ENCODE results near the gene DNAH7.
"Not testable (repeated sequence)": the region's sequence is repeated elsewhere in the genome, so short reads cannot be mapped to it uniquely, and the experiment has no call there.

Gene DNAH7

DNA sequence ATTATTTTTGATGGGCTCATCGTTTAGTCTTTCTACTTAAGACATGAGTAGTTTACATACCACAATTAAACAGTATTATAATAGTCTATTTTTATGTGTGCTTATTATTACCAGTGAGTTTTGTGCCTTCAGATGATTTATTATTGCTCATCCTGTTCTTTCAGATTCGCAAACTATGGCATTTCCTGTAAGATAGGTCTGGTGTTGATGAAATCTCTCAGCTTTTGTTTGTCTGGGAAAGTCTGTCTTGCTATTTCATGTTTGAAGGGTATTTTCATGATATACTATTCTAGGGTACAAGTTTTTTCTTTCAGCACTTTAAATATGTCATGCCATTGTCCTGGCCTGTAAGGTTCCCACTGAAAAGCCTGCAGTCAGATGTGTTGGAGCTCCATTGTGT is 101.3 kb downstream of the DNAH7 start:
- Histone ChIP-seq H3K9ac (ENCODE audit: low read length) (no peak overlapping the region), H3K27me3 (ENCODE audit: control insufficient read depth, insufficient read depth, low read length) (no peaks in the 10 kb centered on the region), H3K9me3 (ENCODE audit: control insufficient read depth, insufficient read depth, low read depth, low read length) (no peaks in the 10 kb centered on the region), H3K4me3 (ENCODE audit: low read depth, low read length) (no peak overlapping the region), H3K27ac (ENCODE audit: low read depth, low read length) (no peak overlapping the region), H3K36me3 (ENCODE audit: control insufficient read depth, insufficient read depth, low read length) (no peaks in the 10 kb centered on the region), H3K4me1 (ENCODE audit: control insufficient read depth, insufficient read depth, low read length) (no peaks in the 10 kb centered on the region)

DNA sequence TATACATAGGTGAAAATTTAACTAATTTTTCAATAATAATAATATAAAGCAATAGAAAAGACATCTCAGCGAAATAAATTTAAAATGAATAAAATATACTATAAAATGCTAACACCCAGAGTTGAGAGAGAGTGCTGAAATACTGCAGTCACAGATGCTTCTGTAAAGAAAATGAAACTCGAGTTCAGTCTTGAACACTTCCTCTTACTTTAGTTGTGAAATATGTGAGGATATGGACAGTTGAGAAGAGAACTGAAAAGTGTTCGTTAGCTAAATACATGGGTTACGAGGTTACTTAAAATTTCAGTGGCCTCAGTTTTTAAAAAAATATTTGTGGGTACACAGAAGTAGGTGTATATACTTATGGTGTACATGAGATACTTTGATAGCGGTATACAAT is 106.8 kb downstream of the DNAH7 start:
- Histone ChIP-seq H3K36me3 (ENCODE audit: control insufficient read depth, insufficient read depth, low read length) (no peaks in the 10 kb centered on the region), H3K27me3 (ENCODE audit: control insufficient read depth, insufficient read depth, low read length) (no peaks in the 10 kb centered on the region), H3K4me3 (ENCODE audit: low read depth, low read length) (no peak overlapping the region), H3K9me3 (ENCODE audit: control insufficient read depth, insufficient read depth, low read depth, low read length) (no peaks in the 10 kb centered on the region), H3K9ac (ENCODE audit: low read length) (no peak overlapping the region), H3K27ac (ENCODE audit: low read depth, low read length) (no peak overlapping the region), H3K4me1 (ENCODE audit: control insufficient read depth, insufficient read depth, low read length) (no peaks in the 10 kb centered on the region)

DNA sequence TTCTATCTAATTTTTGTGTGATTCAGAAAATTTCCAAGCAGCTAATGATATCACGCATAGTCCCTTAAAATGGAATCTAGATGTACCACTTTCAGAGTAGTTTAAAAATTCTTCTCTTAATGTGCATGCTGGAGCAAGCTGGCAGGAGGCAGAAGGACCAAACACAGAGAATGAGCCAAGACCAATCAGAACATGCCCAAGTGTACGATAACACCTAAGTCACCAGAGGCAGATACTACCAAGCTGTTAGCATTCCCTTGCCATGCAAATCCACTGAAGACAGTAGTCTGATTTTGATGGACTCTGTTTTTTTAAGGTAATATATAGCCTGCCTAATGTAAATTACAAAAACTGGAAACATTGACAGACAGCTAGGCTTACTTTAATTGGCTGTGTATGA is 109.3 kb downstream of the DNAH7 start:
- Histone ChIP-seq H3K36me3 (ENCODE audit: control insufficient read depth, insufficient read depth, low read length) (no peaks in the 10 kb centered on the region), H3K9ac (ENCODE audit: low read length) (no peak overlapping the region), H3K4me1 (ENCODE audit: control insufficient read depth, insufficient read depth, low read length) (no peaks in the 10 kb centered on the region), H3K27me3 (ENCODE audit: control insufficient read depth, insufficient read depth, low read length) (no peaks in the 10 kb centered on the region), H3K4me3 (ENCODE audit: low read depth, low read length) (no peak overlapping the region), H3K9me3 (ENCODE audit: control insufficient read depth, insufficient read depth, low read depth, low read length) (no peaks in the 10 kb centered on the region), H3K27ac (ENCODE audit: low read depth, low read length) (no peak overlapping the region)

- H3K27ac ChIP-seq (ENCODE audit: low read depth, low read length), result no peak overlapping the region
- H3K4me3 ChIP-seq (ENCODE audit: low read depth, low read length), result no peak overlapping the region
- H3K27me3 ChIP-seq (ENCODE audit: control insufficient read depth, insufficient read depth, low read length), result no peaks in the 10 kb centered on the region
- H3K9ac ChIP-seq (ENCODE audit: low read length), result no peak overlapping the region
- no peaks in the 10 kb centered on the region for H3K36me3 ChIP-seq (ENCODE audit: control insufficient read depth, insufficient read depth, low read length)
- H3K4me1 ChIP-seq (ENCODE audit: control insufficient read depth, insufficient read depth, low read length), result no peaks in the 10 kb centered on the region
- no peaks in the 10 kb centered on the region for H3K9me3 ChIP-seq (ENCODE audit: control insufficient read depth, insufficient read depth, low read depth, low read length)
These were observed 111.9 kb downstream of the DNAH7 start for GRCh38 chr2:195956725-195957124.

- Histone ChIP-seq H3K27me3 (ENCODE audit: control insufficient read depth, insufficient read depth, low read length) (no peaks in the 10 kb centered on the region), H3K4me1 (ENCODE audit: control insufficient read depth, insufficient read depth, low read length) (no peaks in the 10 kb centered on the region), H3K4me3 (ENCODE audit: low read depth, low read length) (no peak overlapping the region), H3K9me3 (ENCODE audit: control insufficient read depth, insufficient read depth, low read depth, low read length) (peaks cover 3% of the 10 kb centered on the region; the same call in 1 of the 2 replicates), H3K36me3 (ENCODE audit: control insufficient read depth, insufficient read depth, low read length) (no peaks in the 10 kb centered on the region), H3K27ac (ENCODE audit: low read depth, low read length) (no peak overlapping the region), H3K9ac (ENCODE audit: low read length) (no peak overlapping the region)
These were observed 123.6 kb downstream of the DNAH7 start for GRCh38 chr2:195945056-195945455.

GRCh38 chr2:195937176-195937575 is 131.5 kb downstream of the DNAH7 start:
- Histone ChIP-seq H3K27ac (ENCODE audit: low read depth, low read length) (no peak overlapping the region), H3K9me3 (ENCODE audit: control insufficient read depth, insufficient read depth, low read depth, low read length) (no peaks in the 10 kb centered on the region), H3K9ac (ENCODE audit: low read length) (no peak overlapping the region), H3K36me3 (ENCODE audit: control insufficient read depth, insufficient read depth, low read length) (no peaks in the 10 kb centered on the region), H3K4me3 (ENCODE audit: low read depth, low read length) (no peak overlapping the region), H3K27me3 (ENCODE audit: control insufficient read depth, insufficient read depth, low read length) (no peaks in the 10 kb centered on the region), H3K4me1 (ENCODE audit: control insufficient read depth, insufficient read depth, low read length) (no peaks in the 10 kb centered on the region)

- H3K9ac ChIP-seq (ENCODE audit: low read length), result no peak overlapping the region
- H3K27me3 ChIP-seq (ENCODE audit: control insufficient read depth, insufficient read depth, low read length), result no peaks in the 10 kb centered on the region
- H3K9me3 ChIP-seq (ENCODE audit: control insufficient read depth, insufficient read depth, low read depth, low read length), result no peaks in the 10 kb centered on the region
- H3K4me1 ChIP-seq (ENCODE audit: control insufficient read depth, insufficient read depth, low read length), result no peaks in the 10 kb centered on the region
- H3K4me3 ChIP-seq (ENCODE audit: low read depth, low read length), result no peak overlapping the region
- no peaks in the 10 kb centered on the region for H3K36me3 ChIP-seq (ENCODE audit: control insufficient read depth, insufficient read depth, low read length)
- H3K27ac ChIP-seq (ENCODE audit: low read depth, low read length), result no peak overlapping the region
These were observed 134.2 kb downstream of the DNAH7 start for GRCh38 chr2:195934484-195934883.

DNA sequence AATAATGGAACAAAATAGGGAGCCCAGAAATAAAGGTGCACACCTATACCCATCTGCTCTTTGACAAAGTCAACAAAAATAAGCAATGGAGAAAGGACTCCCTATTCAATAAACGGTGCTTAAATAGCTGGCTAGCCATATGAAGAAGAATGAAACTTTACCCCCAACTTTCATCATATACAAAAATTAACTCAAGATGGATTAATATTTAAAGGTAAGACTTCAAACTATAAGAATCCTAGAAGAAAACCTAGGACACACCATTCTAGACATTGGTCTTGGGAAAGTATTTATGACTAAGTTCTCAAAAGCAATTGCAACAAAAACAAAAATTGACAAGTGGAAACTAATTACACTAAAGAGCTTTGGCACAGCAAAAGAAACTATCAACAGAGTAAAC is 139.1 kb downstream of the DNAH7 start:
- Histone ChIP-seq H3K4me1 (ENCODE audit: control insufficient read depth, insufficient read depth, low read length) (no peaks in the 10 kb centered on the region), H3K27ac (ENCODE audit: low read depth, low read length) (no peak overlapping the region)

DNA sequence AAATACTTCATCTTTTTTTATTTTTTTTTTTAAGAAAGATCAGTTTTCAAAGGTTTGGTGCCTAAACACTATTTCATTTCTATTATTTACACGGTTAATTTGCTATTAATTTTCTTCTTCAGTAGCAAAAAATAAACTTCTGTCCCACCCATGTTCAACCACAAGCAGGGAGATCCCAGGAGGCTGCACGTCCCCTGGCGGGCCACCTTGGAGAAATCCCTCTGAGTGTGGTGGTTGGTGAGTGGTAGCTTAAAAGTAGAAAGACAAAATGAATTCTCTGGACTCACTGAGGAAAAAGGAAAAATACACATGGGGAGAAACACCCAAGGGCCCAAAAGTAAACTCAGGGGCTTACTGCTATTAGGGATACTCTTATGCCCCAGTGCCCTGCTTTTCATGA is 143.5 kb downstream of the DNAH7 start:
- H3K27ac ChIP-seq (ENCODE audit: low read depth, low read length), result no peak overlapping the region
- no peaks in the 10 kb centered on the region for H3K27me3 ChIP-seq (ENCODE audit: control insufficient read depth, insufficient read depth, low read length)
- H3K9me3 ChIP-seq (ENCODE audit: control insufficient read depth, insufficient read depth, low read depth, low read length), result no peaks in the 10 kb centered on the region
- no peak overlapping the region for H3K4me3 ChIP-seq (ENCODE audit: low read depth, low read length)
- H3K9ac ChIP-seq (ENCODE audit: low read length), result no peak overlapping the region
- no peaks in the 10 kb centered on the region for H3K36me3 ChIP-seq (ENCODE audit: control insufficient read depth, insufficient read depth, low read length)
- H3K4me1 ChIP-seq (ENCODE audit: control insufficient read depth, insufficient read depth, low read length), result no peaks in the 10 kb centered on the region

More for the DNA sequence above, 139.1 kb downstream of the DNAH7 start:
- H3K4me3 ChIP-seq (ENCODE audit: low read depth, low read length), result no peak overlapping the region
- H3K27me3 ChIP-seq (ENCODE audit: control insufficient read depth, insufficient read depth, low read length), result no peaks in the 10 kb centered on the region
- H3K9ac ChIP-seq (ENCODE audit: low read length), result no peak overlapping the region
- H3K9me3 ChIP-seq (ENCODE audit: control insufficient read depth, insufficient read depth, low read depth, low read length), result no peaks in the 10 kb centered on the region
- no peaks in the 10 kb centered on the region for H3K36me3 ChIP-seq (ENCODE audit: control insufficient read depth, insufficient read depth, low read length)

- H3K27ac ChIP-seq (ENCODE audit: low read depth, low read length), result no peak overlapping the region
- no peak overlapping the region for H3K4me3 ChIP-seq (ENCODE audit: low read depth, low read length)
- H3K27me3 ChIP-seq (ENCODE audit: control insufficient read depth, insufficient read depth, low read length), result no peaks in the 10 kb centered on the region
- no peaks in the 10 kb centered on the region for H3K4me1 ChIP-seq (ENCODE audit: control insufficient read depth, insufficient read depth, low read length)
- H3K36me3 ChIP-seq (ENCODE audit: control insufficient read depth, insufficient read depth, low read length), result no peaks in the 10 kb centered on the region
- H3K9me3 ChIP-seq (ENCODE audit: control insufficient read depth, insufficient read depth, low read depth, low read length), result no peaks in the 10 kb centered on the region
- H3K9ac ChIP-seq (ENCODE audit: low read length), result no peak overlapping the region
These were observed 144.7 kb downstream of the DNAH7 start for GRCh38 chr2:195923889-195924288.

- H3K36me3 ChIP-seq (ENCODE audit: control insufficient read depth, insufficient read depth, low read length); H3K4me1 ChIP-seq (ENCODE audit: control insufficient read depth, insufficient read depth, low read length); H3K9me3 ChIP-seq (ENCODE audit: control insufficient read depth, insufficient read depth, low read depth, low read length); H3K27me3 ChIP-seq (ENCODE audit: control insufficient read depth, insufficient read depth, low read length); H3K9ac ChIP-seq (ENCODE audit: low read length); H3K27ac ChIP-seq (ENCODE audit: low read depth, low read length); H3K4me3 ChIP-seq (ENCODE audit: low read depth, low read length): not testable (repeated sequence)
These were observed 151.5 kb downstream of the DNAH7 start for GRCh38 chr2:195917021-195917600.

GRCh38 chr2:195912079-195912478 is 156.6 kb downstream of the DNAH7 start:
- Histone ChIP-seq H3K27me3 (ENCODE audit: control insufficient read depth, insufficient read depth, low read length) (no peaks in the 10 kb centered on the region), H3K4me3 (ENCODE audit: low read depth, low read length) (no peak overlapping the region), H3K4me1 (ENCODE audit: control insufficient read depth, insufficient read depth, low read length) (no peaks in the 10 kb centered on the region), H3K9me3 (ENCODE audit: control insufficient read depth, insufficient read depth, low read depth, low read length) (no peaks in the 10 kb centered on the region), H3K27ac (ENCODE audit: low read depth, low read length) (no peak overlapping the region), H3K36me3 (ENCODE audit: control insufficient read depth, insufficient read depth, low read length) (no peaks in the 10 kb centered on the region), H3K9ac (ENCODE audit: low read length) (no peak overlapping the region)
